CD4-positive, alpha-beta T cell treated with Interleukin-4 for 4 hours (primary cell): Measurements from ENCODE around the gene ASB1.

ENCODE experiments used
- DNase-seq: peaks from one replicate; pipeline ENCODE4 v3.0.0-alpha.2; 2020

Gene ASB1

GRCh38 chr2:238473523-238473922 is 46.8 kb downstream of the ASB1 start:
- no peak for DNase-seq

GRCh38 chr2:238475034-238475433 is 48.3 kb downstream of the ASB1 start:
- DNase-seq, result no peak

DNA sequence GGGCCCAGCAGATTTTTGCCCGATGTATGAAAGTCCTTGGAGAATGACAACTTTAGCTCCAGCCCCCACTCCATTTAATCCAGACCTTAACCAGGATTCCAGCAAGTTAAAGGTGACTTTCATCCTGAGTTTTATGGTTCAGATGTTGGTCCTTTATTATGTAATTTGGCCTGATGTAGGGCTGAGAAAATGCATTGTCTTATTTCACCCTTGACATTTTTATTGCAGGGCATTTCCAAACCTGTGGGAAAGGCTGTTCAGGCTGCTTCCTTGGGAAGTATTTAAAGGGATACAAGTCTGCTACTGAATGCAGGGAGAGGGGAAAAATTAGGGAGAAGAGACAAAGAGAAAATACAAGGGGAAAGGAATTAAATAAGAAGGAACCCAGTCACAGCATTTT is 48.8 kb downstream of the ASB1 start:
- no peak for DNase-seq

GRCh38 chr2:238476258-238476657 is 49.5 kb downstream of the ASB1 start:
- DNase-seq, result no peak

DNA sequence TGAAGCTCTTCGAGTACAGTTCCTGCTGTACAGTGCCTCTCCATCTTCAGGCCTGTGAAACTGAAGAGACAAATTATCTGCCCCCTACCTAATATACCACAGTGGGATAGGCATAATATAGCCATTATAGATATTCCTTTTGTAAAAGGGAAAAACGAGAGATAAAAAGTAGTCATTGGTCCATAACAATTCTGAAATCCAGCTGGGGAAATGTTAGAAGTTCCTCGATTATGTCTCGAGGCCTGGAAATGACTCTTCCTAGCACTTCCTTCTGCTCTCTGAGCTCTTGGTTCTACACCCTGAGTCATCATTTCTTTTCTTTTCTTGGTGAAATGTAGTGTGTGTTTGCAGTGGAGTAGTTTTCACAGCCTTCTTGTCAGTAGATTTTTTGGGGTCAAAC is 51.5 kb downstream of the ASB1 start:
- DNase-seq, result no peak

GRCh38 chr2:238479847-238480246 is 53.1 kb downstream of the ASB1 start:
- DNase-seq, result no peak

- DNase-seq, result no peak
Measured at GRCh38 chr2:238483021-238483420, 56.3 kb downstream of the ASB1 start.

DNA sequence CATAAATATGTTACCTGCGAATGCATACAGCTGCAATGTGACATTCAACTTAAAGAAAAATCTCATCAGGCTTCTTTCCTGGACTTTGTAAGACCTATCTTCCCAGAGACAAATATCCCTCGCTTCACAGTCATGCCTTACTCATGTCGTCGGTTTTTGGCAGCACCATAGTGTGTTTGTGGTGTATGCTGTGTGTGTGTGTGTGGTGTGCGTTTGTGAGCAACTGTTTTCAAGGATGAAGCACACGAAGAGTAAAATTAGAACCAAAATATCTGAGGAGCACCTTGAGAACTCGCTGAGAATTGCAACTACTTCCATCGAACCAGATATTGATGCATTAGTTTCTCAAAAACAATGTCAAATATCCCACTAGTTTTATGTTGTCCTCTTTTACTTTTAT is 56.9 kb downstream of the ASB1 start:
- DNase-seq, result no peak

DNA sequence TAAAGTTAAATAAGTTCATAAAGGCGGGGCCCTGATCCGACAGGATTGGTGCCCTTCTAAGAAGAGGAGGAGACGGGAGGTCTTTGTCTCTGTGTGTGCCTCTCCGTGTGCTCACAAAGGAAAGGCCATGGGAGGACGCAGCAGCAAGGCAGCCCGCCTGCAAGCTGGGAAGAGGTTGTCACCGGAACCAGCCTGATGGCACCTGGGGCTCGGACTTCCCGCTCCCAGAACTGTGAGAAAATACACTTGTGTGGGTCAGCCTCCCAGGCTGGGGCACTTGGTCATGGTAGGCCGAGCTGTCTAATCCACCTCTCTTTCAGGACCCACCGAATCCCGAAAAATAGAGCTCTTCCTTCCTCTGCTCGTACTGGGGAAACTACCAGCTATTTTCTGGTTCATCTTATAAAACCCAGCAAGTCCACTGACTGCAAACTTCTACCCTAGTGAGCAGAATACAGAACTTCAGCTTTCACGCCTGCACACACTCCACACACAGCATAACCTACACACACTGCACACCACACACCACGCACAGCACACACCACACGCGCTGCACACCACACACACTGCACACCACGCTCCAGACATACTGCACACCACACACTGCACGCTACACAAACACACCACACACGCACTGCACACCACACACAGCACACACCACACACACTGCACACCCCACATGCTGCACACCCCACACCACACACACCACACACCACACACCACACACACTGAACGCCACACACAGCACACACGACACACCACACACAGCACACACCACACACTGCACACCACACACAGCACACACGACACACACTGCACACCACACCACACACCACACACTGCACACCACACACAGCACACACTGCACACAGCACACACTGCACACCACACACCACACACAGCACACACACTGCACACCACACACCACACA is 58.1 kb downstream of the ASB1 start:
- no peak for DNase-seq

DNA sequence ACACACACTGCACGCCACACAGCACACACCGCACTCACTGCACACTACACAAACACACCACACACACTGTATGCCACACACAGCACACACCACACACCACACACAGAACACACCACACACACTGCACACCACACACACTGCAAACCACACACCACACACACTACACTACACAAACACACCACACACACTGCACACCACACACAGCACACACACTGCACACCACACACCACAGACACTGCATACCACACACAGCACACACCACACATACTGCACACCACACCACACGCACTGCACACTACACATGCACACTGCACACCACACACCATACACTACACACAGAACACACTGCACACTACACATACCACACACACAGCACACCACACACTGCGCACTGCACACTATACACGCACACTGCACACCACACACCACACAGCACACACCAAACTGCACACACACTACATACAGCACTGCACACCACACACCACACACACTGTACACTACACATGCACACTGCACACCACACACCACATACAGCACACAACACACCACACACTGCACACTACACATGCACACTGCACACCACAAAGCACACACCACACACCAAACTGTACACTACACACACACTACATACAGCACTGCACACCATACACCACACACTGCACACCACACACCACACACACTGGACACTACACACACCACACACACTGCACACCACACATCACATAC is 59.6 kb downstream of the ASB1 start:
- DNase-seq, result no peak

GRCh38 chr2:238487134-238487533 is 60.4 kb downstream of the ASB1 start:
- no peak for DNase-seq

DNA sequence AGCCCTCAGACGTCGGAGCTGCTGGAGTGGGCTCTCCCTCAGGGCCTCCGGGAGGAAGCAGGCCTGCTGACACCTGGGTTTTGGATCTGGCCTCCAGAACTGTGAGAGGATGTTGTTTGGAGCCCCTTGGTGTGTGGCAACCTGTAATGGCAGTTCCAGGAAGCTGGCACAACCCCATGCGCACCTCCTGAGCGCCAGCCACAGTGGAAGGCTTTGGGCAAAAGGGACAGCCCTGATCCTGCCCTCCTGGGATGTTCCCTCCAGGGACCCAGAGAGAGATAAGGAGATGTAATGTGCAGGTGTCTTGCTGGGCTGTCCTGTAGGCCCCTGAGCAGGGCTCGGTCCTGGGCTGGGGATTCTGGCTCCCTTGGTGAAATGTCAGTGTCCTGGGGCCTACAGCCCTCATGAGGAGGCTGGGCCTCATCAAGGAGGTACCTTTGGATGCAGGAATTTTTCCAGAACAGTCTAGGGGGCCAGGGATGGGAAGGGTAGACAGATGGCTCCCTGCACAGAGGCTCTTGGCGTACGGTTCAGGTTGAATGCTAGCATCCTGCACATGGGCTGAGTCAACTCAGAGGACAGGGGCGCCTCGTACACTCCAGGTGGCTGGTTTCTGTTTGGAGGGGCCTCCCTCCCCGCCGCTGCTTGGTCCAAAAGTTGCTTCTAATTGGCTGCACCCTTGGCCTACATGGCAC is 61.1 kb downstream of the ASB1 start:
- no peak for DNase-seq

DNA sequence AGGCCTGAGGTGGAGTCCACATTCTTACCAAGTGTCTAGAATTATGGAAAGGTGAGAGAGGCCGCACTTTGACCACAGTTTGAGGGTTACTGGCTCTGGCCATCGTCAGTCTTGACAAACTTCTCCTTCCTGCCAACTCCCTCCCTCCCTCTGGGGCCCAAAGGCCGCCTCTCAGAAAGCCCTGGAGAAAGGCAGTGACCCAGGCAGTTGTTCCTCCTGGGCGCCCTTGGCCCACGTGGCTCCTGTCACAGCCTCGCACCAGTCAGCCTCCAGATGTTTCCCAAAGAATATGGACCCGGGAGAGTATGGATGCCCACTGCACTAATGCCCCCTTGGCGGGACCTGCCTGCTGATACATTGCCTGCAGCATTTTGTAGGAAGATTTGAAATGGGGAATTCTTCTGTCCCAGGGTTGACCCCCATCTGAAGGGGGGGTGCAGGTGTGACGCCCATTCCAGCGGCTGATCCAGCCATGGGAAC is 61.7 kb downstream of the ASB1 start:
- no peak for DNase-seq

GRCh38 chr2:238489431-238489830 is 62.7 kb downstream of the ASB1 start:
- no peak for DNase-seq

- DNase-seq, result no peak
Measured at GRCh38 chr2:238489896-238490295, 63.2 kb downstream of the ASB1 start.

DNA sequence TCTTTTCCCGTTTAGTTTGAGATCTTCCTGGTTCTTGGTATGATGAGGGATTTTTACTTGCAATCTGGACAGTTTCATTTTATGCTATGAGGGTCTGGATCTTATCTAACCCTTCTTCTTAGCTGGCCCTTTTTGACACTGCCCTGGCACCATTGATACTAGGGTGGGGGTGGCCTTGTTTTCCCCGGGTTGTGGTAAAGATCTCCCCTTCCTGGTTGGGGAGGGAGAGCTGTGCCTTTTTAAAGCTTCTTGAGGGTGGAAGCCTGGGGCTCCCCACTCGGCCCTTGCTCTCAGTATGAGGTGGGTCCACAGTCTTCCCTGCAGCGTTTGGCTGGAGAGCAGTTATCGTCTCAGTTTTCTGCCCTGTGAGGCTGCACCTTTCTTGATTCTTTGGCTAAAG is 66.1 kb downstream of the ASB1 start:
- no peak for DNase-seq

- DNase-seq, result no peak
Measured at GRCh38 chr2:238493411-238493810, 66.7 kb downstream of the ASB1 start.

DNA sequence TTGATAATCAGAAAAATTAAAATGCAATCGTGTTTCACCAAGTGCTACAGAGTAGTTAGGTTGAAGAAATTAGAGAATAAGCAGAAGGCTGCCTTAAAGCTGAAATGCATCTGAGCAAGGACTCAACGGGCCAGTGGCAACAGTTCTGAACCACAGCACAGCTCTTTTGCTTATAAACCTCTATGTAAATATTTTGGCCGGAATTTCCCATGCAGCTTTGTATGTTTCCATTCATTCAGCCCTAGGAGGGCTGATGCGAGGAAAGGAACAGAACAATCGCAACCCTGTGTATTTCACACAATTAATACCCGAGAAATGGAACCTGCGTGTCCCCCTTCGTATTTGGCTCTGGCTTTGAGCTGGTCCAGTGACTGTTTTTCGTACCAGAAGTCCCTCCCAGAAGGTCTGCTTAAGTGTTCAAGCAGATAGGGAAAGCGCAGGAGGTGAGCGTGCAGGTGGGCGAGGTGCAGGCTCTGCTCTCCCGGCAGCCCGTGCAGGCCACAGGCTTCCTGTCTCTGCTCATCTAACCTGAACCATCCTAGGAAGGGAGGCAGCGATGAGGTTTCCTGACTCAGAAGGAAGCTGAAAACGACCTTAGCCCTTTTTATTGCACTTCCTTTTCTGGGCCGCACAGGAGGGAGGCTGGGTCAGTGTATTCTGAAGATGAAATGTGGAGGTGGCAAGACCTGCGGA is 67.3 kb downstream of the ASB1 start:
- DNase-seq, result no peak

DNA sequence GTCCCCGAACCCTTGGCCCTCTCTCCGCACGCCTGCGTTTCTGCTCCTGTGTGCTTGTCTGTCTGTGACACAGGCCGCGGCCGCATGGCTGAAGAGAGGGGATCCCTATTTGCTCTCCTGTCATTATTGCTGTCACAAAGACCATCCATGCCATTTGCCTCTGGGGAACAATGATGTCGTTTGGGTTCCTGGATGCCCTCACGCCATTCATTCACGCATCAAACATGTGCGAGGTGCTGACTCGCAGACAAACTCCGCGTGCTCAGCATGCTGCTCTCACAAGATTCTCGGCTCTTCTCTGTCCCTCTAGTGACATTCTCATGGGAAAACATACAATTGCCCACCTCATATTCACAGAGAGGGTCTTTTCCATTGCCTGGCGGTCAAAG is 67.8 kb downstream of the ASB1 start:
- DNase-seq, result no peak

DNA sequence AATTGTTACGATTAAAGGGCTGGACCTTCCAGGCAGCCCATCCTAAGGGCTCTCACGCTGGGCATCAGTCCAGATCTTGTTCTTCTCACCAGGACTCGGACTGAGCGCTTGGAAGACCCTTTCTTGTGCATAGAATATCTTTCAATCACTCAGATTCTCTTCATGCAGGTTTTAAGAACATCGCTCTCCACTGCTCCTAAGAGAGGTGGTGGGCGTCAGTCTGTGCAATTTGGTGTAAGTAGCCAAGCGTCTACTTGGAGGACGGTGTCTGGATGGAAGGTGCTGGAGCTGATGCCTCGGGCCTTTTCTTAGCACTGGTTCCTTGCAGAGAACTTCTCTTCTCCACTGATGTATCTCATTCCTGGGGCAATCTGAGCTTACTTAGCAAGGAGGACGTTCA is 68.7 kb downstream of the ASB1 start:
- DNase-seq, result no peak

DNA sequence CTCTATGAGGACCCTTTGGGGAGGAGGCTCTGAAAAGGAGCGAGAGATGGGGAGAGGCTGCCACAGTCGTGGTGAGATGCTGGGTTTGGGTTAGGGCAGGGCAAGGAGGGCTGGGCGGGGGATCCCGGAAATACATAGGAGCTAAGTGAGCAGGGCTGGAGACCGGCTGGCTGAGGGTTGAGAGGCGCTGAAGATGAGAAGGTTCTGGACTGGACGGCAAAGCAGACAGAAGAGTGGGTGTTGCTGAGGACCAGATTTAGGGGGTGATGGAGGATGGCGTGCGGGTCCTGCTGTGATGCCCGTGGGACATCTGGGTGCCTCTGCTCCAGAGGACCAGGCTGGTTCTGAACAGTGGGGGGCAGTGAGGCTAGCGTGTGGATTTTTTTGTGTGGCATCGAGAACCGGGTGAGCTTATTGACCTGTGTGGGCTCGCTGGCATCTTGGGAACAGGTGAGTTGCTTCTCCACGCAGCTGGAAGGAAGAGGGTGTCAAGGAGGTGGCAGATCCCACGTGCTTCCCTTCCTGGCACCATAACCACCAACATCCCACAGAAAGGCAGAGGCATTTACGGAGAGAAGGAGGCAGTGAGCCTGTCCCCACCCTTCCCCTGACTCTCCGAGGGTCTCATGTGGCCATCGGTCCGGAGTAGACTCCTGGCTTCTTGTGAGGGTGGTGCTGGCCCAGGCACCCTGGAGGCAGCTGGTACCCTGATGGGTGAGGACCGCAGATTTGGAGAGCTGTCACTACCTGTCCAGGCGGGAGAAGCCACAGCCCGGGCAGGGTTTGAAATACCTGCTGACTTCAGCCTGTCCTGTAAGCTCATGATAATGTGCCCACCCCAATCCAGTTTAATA is 70.3 kb downstream of the ASB1 start:
- DNase-seq, result no peak

GRCh38 chr2:238497610-238498005 is 70.9 kb downstream of the ASB1 start:
- no peak for DNase-seq
